Heart left ventricle (tissue), 16 donors: ENCODE measurements around the gene KSR2. TPM values are rescaled to one million over a fixed set of nuclear protein-coding genes. Genes with fewer than 3 reads are reported as not detected.

ENCODE experiments used
- ATAC-seq, 4 donors: fragments of 200-7000 bp; cut with Tn5 transposase; one replicate each; pipeline ENCODE4 v1.9.1; 2020 to 2022; ENCODE audit warnings: moderate library complexity in 4 of 4, mild to moderate bottlenecking in 3 of 4, moderate number of reproducible peaks in 1 of 4
- DNase-seq, 5 donors: peaks; one replicate each; pipeline ENCODE4 v3.0.0-alpha.2; 2020
- H3K27ac ChIP-seq, 12 donors: fragments of 200-600 bp; sonication (generic) in 4 of 12; one replicate each; pipeline versions ENCODE4 v1.5.0 to v1.8.0; 2016 to 2022; ENCODE audit warnings: mild to moderate bottlenecking in 2 of 12
- H3K27me3 ChIP-seq, 9 donors: fragments of 200-600 bp; sonication (generic) in 2 of 9; one replicate each; pipeline versions ENCODE4 v1.5.1 to v1.8.0; 2016 to 2022; ENCODE audit warnings: mild to moderate bottlenecking in 3 of 9
- H3K36me3 ChIP-seq, 9 donors: fragments of 200-600 bp; sonication (generic) in 2 of 9; one replicate each; pipeline versions ENCODE4 v1.5.0 to v1.8.0; 2018 to 2022; ENCODE audit warnings: mild to moderate bottlenecking in 2 of 9
- H3K4me1 ChIP-seq, 12 donors: fragments of 200-600 bp; sonication (generic) in 4 of 12; one replicate each; pipeline versions ENCODE4 v1.5.0 to v1.8.0; 2016 to 2022; ENCODE audit warnings: mild to moderate bottlenecking in 3 of 12
- H3K4me3 ChIP-seq, 12 donors: fragments of 200-600 bp; sonication (generic) in 4 of 12; one replicate each; pipeline versions ENCODE4 v1.5.0 to v1.8.0; 2017 to 2022; ENCODE audit warnings: mild to moderate bottlenecking in 9 of 12, moderate library complexity in 4 of 12
- H3K9me3 ChIP-seq, 12 donors: fragments of 200-600 bp; sonication (generic) in 4 of 12; one replicate each; pipeline versions ENCODE4 v1.5.0 to v1.8.0; 2016 to 2022; ENCODE audit warnings: mild to moderate bottlenecking in 1 of 12
- POLR2A ChIP-seq, 2 donors: fragments of 450-650 bp; IDR thresholded peaks; one replicate each; pipeline ENCODE4 v1.6.1; 2017; ENCODE audit warnings: antibody characterized with exemption in 2 of 2, mild to moderate bottlenecking in 2 of 2, moderate library complexity in 2 of 2
- WGBS, 4 donors: extraction: QIAGEN DNeasy Blood & Tissue Kit in 2 of 4; methylation state at CpG; one replicate each; pipeline versions ENCODE4 v1.1.5 to v1.1.7; 2013 to 2018; 5-methylcytosine and 5-hydroxymethylcytosine counted together
- intact Hi-C, 10 donors: fragments of 100-400 bp; cut with DNase I; formaldehyde crosslinking; loops; one replicate each; pipeline versions ENCODE4 v1.11.1 to v1.14.2; 2022
- polyA plus RNA-seq, 2 donors: library from polyadenylated mRNA; stranded (reverse); fragments of 200-250 nt; gene quantifications; one replicate each; pipeline ENCODE4 v1.2.3, GENCODE V29; 2013
- total RNA-seq, 9 donors: library from RNA; depleted of rRNA in 2 of 9; stranded (reverse); fragments of >200 nt in 2 of 9; fragmentation: NEBNext Ultra II Directional in 3 of 9; extraction: Animal tissue kit (Norgen Biotek cat#: 25700) in 3 of 9; gene quantifications; one replicate each; pipeline versions ENCODE4 v1.1.0 to v1.2.4, GENCODE V29; 2016 to 2023
- TF ChIP-seq, protein P1 (sequence below), 12 donors: fragments of 200-600 bp; sonication (generic) in 4 of 12; IDR thresholded peaks; one replicate each; pipeline versions ENCODE4 v1.5.0 to v1.8.0; 2018 to 2022; ENCODE audit warnings: antibody characterized with exemption in 12 of 12, mild to moderate bottlenecking in 5 of 12
- donor health status: ischemic (EF 13 %, LVEDD 7.1; RV severe dilation, severe dysfunction).
- donor health status: healthy with polysubstance abuse.
- donor health status: DM: no; HTN: yes; CAD: no.
- donor health status: DM: no; HTN: no; CAD: no.
- donor health status: ischemic (EF 25% LVEDD 6.9; RV normal size, moderate dysfunction).
- donor health status: ischemic (EF 25% LVEDD 5.7; RV mildly dilated, moderate dysfunction).
- donor health status: healthy.
- donor health status: DM: yes; HTN: yes; CAD: no.
- donor health status: ischemic (EF 35%, LVEDD 5.7; RV mildly dilated, moderate dysfunction).
- donor health status: nonischemic (EF 11% LVEDD 7.7; RV severe dilation, severe dysfunction).
- donor health status: DM: yes; HTN: yes; CAD: no.
- donor health status: PGD.
- donor health status: ischemic (EF 29% LVEDD 5.4; RV normal size, mild dysfunction).
- donor health status: nonischemic (EF 23%, LVEDD 6.1; RV moderate dilation, normal function).

The KSR2 gene
- total and polyA plus RNA-seq, 11 donors, result under 0.01 to 0.02 (median 0.02) TPM; not detected in 8

DNA sequence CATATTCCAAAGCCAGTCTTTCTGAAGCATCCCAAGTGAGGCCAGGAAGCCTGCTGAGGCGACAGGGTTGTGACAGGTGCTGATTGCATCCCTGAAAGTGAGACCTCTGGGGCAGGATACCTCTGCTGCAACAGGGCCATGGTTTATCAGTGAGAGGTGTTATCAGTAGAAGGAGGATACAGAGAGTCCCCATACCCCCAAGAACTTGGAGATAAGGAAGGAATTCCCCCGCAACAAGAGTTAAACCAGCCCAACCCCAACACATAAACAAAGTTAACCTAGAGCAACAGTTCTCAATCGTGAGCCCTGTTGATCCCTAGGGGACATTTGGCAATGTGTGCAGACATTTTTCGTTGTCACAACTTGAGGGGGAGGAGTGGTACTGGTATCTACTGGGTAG, 374.3 kb downstream of the KSR2 start:
- peaks cover 0 to 19% (median 7%) of the 10 kb centered on the region in 12 donors for H3K9me3 ChIP-seq
- H3K36me3 ChIP-seq, result no peaks in the 10 kb centered on the region
- intact Hi-C loops, result loop anchor here in 1 of 10 donors (10.0 kb wide), 1 partner anchor 240 kb away; no protein-coding TSS in a partner anchor
- ATAC-seq, result no peak
- TF ChIP-seq, protein P1, sequence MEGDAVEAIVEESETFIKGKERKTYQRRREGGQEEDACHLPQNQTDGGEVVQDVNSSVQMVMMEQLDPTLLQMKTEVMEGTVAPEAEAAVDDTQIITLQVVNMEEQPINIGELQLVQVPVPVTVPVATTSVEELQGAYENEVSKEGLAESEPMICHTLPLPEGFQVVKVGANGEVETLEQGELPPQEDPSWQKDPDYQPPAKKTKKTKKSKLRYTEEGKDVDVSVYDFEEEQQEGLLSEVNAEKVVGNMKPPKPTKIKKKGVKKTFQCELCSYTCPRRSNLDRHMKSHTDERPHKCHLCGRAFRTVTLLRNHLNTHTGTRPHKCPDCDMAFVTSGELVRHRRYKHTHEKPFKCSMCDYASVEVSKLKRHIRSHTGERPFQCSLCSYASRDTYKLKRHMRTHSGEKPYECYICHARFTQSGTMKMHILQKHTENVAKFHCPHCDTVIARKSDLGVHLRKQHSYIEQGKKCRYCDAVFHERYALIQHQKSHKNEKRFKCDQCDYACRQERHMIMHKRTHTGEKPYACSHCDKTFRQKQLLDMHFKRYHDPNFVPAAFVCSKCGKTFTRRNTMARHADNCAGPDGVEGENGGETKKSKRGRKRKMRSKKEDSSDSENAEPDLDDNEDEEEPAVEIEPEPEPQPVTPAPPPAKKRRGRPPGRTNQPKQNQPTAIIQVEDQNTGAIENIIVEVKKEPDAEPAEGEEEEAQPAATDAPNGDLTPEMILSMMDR (IDR thresholded peaks at IDR 0.05), result no peak
- TF ChIP-seq POLR2A (IDR thresholded peaks at IDR 0.05), result no peak
- H3K27ac ChIP-seq, result no peak overlapping the region
- no peak for DNase-seq
- H3K27me3 ChIP-seq, result peaks cover 0 to 33% (median 0%) of the 10 kb centered on the region in 9 donors
- H3K4me1 ChIP-seq, result no peaks in the 10 kb centered on the region
- no peak overlapping the region for H3K4me3 ChIP-seq
- 16 to 23% (median 20%) methylated on average over 4 of the region's 4 CpGs for whole genome bisulfite sequencing, 4 donors

- Histone ChIP-seq H3K4me1 (no peaks in the 10 kb centered on the region), H3K36me3 (no peaks in the 10 kb centered on the region), H3K27ac (no peak overlapping the region), H3K4me3 (no peak overlapping the region), H3K27me3 (peaks cover 0 to 33% (median 0%) of the 10 kb centered on the region in 9 donors), H3K9me3 (peaks cover 0 to 19% (median 7%) of the 10 kb centered on the region in 12 donors)
- WGBS, 4 donors, result 45 to 58% (median 54%) methylated on average over 7 of the region's 7 CpGs
- TF ChIP-seq, protein P1 (IDR thresholded peaks at IDR 0.05), result no peak
- TF ChIP-seq POLR2A (IDR thresholded peaks at IDR 0.05), result no peak
- intact Hi-C loops, result loop anchor here in 1 of 10 donors (10.0 kb wide), 1 partner anchor 241 kb away; no protein-coding TSS in a partner anchor
- DNase-seq, result no peak
- no peak for ATAC-seq
These were observed 374.9 kb downstream of the KSR2 start for GRCh38 chr12:117593815-117594400.

- 54 to 63% (median 55%) methylated on average over 9 of the region's 9 CpGs for WGBS, 4 donors
- no peaks in the 10 kb centered on the region for H3K4me1 ChIP-seq
- H3K27me3 ChIP-seq, result peaks cover 0 to 36% (median 0%) of the 10 kb centered on the region in 9 donors
- H3K27ac ChIP-seq, result no peak overlapping the region
- ATAC-seq (no peak), DNase-seq (no peak)
- intact Hi-C loops, result loop anchor here in 1 of 10 donors (10.0 kb wide), 1 partner anchor 242 kb away; no protein-coding TSS in a partner anchor
- TF ChIP-seq, protein P1 (IDR thresholded peaks at IDR 0.05), result no peak
- no peak for TF ChIP-seq POLR2A (IDR thresholded peaks at IDR 0.05)
- H3K9me3 ChIP-seq, result peaks cover 0 to 19% (median 7%) of the 10 kb centered on the region in 12 donors
- no peak overlapping the region for H3K4me3 ChIP-seq
- no peaks in the 10 kb centered on the region for H3K36me3 ChIP-seq
These were observed 376.0 kb downstream of the KSR2 start for GRCh38 chr12:117592588-117593305.

- H3K9me3 ChIP-seq, result peaks cover 0 to 19% (median 7%) of the 10 kb centered on the region in 12 donors
- intact Hi-C loops, result loop anchor here in 1 of 10 donors (10.0 kb wide), 1 partner anchor 244 kb away; no protein-coding TSS in a partner anchor
- H3K27me3 ChIP-seq, result peaks cover 0 to 46% (median 5%) of the 10 kb centered on the region in 9 donors
- H3K4me3 ChIP-seq, result no peak overlapping the region
- TF ChIP-seq, protein P1 (IDR thresholded peaks at IDR 0.05), result no peak
- no peak for TF ChIP-seq POLR2A (IDR thresholded peaks at IDR 0.05)
- H3K27ac ChIP-seq, result no peak overlapping the region
- no peak for ATAC-seq
- 37 to 49% (median 38%) methylated on average over 2 of the region's 2 CpGs for WGBS, 4 donors
- no peak for DNase-seq
- H3K36me3 ChIP-seq, result no peaks in the 10 kb centered on the region
- H3K4me1 ChIP-seq, result no peaks in the 10 kb centered on the region
These were observed 377.8 kb downstream of the KSR2 start for GRCh38 chr12:117590999-117591398.
